ENCODE data around the gene SDF2.
"Not testable (repeated sequence)": the region's sequence is repeated elsewhere in the genome, so short reads cannot be mapped to it uniquely, and the experiment has no call there.

The SDF2 gene

DNA sequence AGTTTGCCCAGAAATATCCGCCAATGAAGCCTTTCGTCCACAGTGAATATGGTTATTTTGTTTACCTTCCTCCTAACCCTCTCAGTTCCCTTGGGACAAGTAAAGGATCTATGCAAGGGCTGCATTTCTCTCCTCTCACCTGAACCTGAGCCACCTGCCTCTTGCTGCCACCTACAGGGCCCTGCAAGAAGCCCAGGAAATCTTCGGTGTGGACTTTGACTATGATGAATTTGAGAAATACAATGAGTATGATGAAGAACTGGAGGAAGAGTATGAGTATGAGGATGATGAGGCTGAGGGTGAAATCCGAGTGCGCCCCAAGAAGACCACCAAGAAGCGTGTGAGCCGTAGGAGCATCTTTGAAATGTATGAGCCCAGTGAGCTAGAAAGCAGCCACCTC is 14.3 kb upstream of the SDF2 start:
- Histone ChIP-seq H3K4me2 (ENCODE audit: low read length) (no peak overlapping the region), H3K27me3 (ENCODE audit: control insufficient read depth, insufficient read depth, low read length) (no peaks in the 10 kb centered on the region), H3K36me3 (ENCODE audit: insufficient read depth, low read length) (peaks cover 81% of the 10 kb centered on the region), H3K9me3 (replicated peaks; ENCODE audit: low read length) (no peaks in the 10 kb centered on the region), H3K9ac (ENCODE audit: low read depth, low read length) (no peak overlapping the region), H3K4me3 (ENCODE audit: low read length) (no peak overlapping the region), H3K4me1 (ENCODE audit: control insufficient read depth, insufficient read depth, low read length) (no peaks in the 10 kb centered on the region)

DNA sequence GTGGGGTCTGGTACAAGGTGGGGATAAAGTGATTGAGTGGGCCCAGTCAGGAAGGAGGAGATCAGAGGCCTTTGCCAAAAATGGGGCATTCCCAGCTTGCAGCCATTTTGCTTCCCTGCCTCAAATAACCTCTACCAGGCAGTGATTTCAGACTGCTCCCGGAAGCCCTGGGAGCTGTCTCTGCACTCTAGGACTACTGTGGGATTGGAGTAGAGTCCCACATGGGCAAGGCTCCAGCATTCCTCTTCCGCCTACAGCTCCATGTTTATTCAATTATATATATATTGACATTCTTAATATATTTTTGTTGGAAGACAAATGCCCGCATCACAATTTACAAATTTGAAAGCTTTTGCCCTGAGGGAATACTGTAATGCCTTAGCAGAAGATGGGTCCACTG is 13.8 kb upstream of the SDF2 start:
- no peaks in the 10 kb centered on the region for H3K9me3 ChIP-seq (replicated peaks; ENCODE audit: low read length)
- no peaks in the 10 kb centered on the region for H3K4me1 ChIP-seq (ENCODE audit: control insufficient read depth, insufficient read depth, low read length)
- H3K4me2 ChIP-seq (ENCODE audit: low read length) = no peak overlapping the region
- H3K4me3 ChIP-seq (ENCODE audit: low read length) = no peak overlapping the region
- peaks cover 79% of the 10 kb centered on the region for H3K36me3 ChIP-seq (ENCODE audit: insufficient read depth, low read length)
- H3K9ac ChIP-seq (ENCODE audit: low read depth, low read length) = no peak overlapping the region
- no peaks in the 10 kb centered on the region for H3K27me3 ChIP-seq (ENCODE audit: control insufficient read depth, insufficient read depth, low read length)

DNA sequence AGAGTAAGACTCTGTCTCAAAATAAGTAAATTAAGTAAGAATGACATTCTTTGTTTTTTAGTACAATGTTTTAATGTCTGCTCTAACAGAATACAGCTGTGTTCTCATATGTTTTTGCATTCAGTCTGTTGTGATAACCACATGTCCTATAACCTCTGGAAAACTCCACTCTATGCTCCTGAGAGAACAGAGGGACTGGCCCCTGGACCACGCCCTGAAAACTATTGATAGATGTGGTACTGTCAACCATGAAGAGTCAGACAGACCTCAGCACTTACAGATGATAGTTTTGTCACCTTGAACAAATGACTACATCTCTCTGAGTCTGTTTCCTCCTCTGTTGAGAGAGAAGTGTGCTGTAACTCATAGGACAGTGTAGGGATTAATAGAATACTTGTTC is 8.2 kb upstream of the SDF2 start:
- no peak overlapping the region for H3K4me2 ChIP-seq (ENCODE audit: low read length)
- peaks cover 63% of the 10 kb centered on the region for H3K36me3 ChIP-seq (ENCODE audit: insufficient read depth, low read length)
- no peaks in the 10 kb centered on the region for H3K9me3 ChIP-seq (replicated peaks; ENCODE audit: low read length)
- peaks cover 5% of the 10 kb centered on the region for H3K4me1 ChIP-seq (ENCODE audit: control insufficient read depth, insufficient read depth, low read length)
- no peak overlapping the region for H3K9ac ChIP-seq (ENCODE audit: low read depth, low read length)
- H3K27me3 ChIP-seq (ENCODE audit: control insufficient read depth, insufficient read depth, low read length) = no peaks in the 10 kb centered on the region
- no peak overlapping the region for H3K4me3 ChIP-seq (ENCODE audit: low read length)

DNA sequence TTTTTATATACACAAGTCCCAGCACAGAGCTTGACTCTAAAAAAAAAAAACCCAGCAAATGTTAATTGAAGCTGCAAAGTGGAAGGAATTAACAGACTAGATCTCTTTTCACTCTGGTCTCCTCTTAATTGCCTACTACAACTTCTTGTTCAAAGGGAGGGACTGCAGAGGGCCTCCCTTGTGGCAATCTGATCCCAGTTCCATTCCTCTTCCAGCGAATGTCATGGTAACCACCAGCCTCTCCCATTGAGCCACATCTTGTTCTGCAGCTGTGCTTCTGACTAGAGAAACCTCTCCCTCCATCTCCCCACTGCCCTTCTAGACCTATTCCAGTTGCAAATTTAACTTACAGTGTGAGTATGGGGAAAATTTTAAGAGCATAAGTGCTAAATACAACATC is 6.2 kb upstream of the SDF2 start:
- Histone ChIP-seq H3K4me1 (ENCODE audit: control insufficient read depth, insufficient read depth, low read length) (peaks cover 18% of the 10 kb centered on the region), H3K4me2 (ENCODE audit: low read length) (no peak overlapping the region), H3K27me3 (ENCODE audit: control insufficient read depth, insufficient read depth, low read length) (no peaks in the 10 kb centered on the region), H3K9me3 (replicated peaks; ENCODE audit: low read length) (no peaks in the 10 kb centered on the region), H3K36me3 (ENCODE audit: insufficient read depth, low read length) (peaks cover 42% of the 10 kb centered on the region), H3K4me3 (ENCODE audit: low read length) (no peak overlapping the region), H3K9ac (ENCODE audit: low read depth, low read length) (no peak overlapping the region)

DNA sequence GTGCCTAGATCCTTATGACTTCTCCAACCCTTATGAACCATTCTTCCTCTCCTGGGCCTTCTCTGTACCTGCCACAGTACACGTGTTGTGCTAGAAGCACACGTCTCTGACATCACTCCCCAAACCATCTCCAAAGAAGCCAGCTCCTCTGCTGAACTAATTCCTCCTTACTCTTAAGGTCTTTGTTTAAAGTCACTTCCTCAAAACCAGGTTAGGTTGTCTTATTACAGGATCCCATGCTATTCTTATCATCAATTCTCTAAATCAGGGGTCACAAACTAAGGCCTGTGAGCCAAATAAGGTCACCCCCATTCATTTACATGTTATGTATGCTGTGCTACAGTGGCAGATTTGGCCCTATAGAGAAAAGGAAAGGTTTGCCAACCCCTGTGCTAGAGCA is 4.3 kb upstream of the SDF2 start:
- Histone ChIP-seq H3K4me2 (ENCODE audit: low read length) (no peak overlapping the region), H3K27me3 (ENCODE audit: control insufficient read depth, insufficient read depth, low read length) (no peaks in the 10 kb centered on the region), H3K36me3 (ENCODE audit: insufficient read depth, low read length) (peaks cover 26% of the 10 kb centered on the region), H3K4me3 (ENCODE audit: low read length) (no peak overlapping the region), H3K4me1 (ENCODE audit: control insufficient read depth, insufficient read depth, low read length) (peaks cover 20% of the 10 kb centered on the region), H3K9ac (ENCODE audit: low read depth, low read length) (no peak overlapping the region), H3K9me3 (replicated peaks; ENCODE audit: low read length) (no peaks in the 10 kb centered on the region)

DNA sequence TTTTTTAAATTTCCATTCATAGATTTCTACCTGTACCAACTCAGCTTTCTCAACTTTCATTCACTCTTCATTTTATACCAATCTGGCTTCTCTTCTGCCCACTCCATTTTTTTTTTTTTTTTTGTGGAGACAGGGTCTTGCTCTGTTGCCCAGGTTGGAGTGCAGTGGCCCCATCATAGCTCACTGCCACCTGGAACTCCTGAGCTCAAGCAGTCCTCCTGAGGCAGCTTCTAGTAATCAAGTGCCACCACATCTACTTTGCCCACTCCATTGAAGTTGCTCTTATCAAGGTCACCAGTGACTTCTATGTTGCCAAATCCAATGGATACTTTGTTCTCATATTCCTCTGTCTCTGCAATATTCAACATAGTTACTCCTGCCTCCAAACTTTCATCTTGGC is 2.0 kb upstream of the SDF2 start:
- Histone ChIP-seq H3K36me3 (ENCODE audit: insufficient read depth, low read length) (peaks cover 21% of the 10 kb centered on the region), H3K4me3 (ENCODE audit: low read length) (peak overlapping the region; percentile 81), H3K27me3 (ENCODE audit: control insufficient read depth, insufficient read depth, low read length) (no peaks in the 10 kb centered on the region), H3K4me2 (ENCODE audit: low read length) (peak overlapping the region; percentile 90), H3K9ac (ENCODE audit: low read depth, low read length) (peak overlapping the region; percentile 88), H3K9me3 (replicated peaks; ENCODE audit: low read length) (no peaks in the 10 kb centered on the region), H3K4me1 (ENCODE audit: control insufficient read depth, insufficient read depth, low read length) (peaks cover 28% of the 10 kb centered on the region)

DNA sequence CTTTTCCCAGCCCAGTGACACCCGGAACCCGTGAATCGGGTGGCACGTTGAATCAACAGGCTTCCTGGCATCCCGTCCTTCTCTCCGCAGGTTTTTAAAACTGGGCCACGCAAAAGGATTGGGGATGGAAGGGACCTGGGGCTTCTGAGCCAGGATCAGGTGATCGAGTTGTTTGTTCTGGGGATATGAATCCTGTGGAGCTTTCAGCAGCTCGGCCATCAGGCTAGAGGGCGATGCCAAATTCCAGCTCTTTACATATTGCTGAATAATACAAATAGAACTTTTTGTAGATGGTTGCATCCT is 772 bp upstream of the SDF2 start:
- Histone ChIP-seq H3K27me3 (ENCODE audit: control insufficient read depth, insufficient read depth, low read length) (no peaks in the 10 kb centered on the region), H3K36me3 (ENCODE audit: insufficient read depth, low read length) (peaks cover 9% of the 10 kb centered on the region), H3K9me3 (replicated peaks; ENCODE audit: low read length) (no peaks in the 10 kb centered on the region), H3K4me2 (ENCODE audit: low read length) (peak overlapping the region; percentile 90), H3K4me3 (ENCODE audit: low read length) (peak overlapping the region; percentile 81), H3K9ac (ENCODE audit: low read depth, low read length) (peak overlapping the region; percentile 88), H3K4me1 (ENCODE audit: control insufficient read depth, insufficient read depth, low read length) (peaks cover 28% of the 10 kb centered on the region)

DNA sequence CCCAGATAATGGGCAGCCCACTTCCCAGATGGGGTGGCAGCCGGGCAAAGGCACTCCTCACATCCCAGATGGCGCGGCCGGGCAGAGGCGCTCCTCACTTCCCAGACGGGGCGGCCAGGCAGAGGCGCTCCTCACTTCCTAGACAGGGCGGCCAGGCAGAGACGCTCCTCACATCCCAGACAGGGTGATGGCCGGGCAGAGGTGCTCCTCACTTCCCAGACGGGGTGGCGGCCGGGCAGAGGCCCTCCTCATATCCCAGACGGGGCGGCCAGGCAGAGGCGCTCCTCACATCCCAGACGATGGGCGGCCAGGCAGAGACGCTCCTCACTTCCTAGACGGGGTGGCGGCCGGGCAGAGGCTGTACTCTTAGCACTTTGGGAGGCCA is 2.2 kb downstream of the SDF2 start:
- H3K27me3 ChIP-seq (ENCODE audit: control insufficient read depth, insufficient read depth, low read length); H3K9me3 ChIP-seq (replicated peaks; ENCODE audit: low read length); H3K4me2 ChIP-seq (ENCODE audit: low read length); H3K9ac ChIP-seq (ENCODE audit: low read depth, low read length); H3K4me3 ChIP-seq (ENCODE audit: low read length): not testable (repeated sequence)
- Histone ChIP-seq H3K36me3 (ENCODE audit: insufficient read depth, low read length) (peaks cover 15% of the 10 kb centered on the region), H3K4me1 (ENCODE audit: control insufficient read depth, insufficient read depth, low read length) (peaks cover 27% of the 10 kb centered on the region)

DNA sequence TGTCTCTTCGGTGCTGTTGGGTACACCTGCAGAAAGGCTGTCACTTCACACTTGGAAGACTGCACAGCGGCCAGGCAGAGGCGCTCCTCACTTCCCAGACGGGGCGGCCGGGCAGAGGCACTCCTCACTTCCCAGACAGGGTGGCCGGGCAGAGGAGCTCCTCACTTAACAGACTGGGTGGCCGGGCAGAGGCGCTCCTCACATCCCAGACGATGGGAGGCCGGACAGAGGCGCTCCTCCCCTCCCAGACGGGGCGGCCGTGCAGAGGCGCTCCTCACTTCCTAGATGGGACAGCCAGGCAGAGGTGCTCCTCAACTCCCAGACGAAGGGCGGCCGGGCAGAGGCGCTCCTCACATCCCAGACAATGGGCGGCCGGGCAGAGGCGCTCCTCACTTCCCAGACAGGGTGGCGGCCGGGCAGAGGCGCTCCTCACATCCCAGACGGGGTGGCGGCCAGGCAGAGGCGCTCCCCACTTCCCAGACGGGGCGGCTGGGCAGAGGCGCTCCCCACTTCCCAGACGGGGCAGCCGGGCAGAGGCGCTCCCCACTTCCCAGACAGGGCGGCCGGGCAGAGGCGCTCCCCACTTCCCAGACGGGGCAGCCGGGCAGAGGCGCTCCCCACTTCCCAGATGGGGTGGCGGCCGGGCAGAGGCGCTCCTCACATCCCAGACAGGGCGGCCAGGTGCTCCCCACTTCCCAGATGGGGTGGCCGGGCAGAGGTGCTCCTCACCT is 2.8 kb downstream of the SDF2 start:
- not testable (repeated sequence) for H3K4me2 ChIP-seq (ENCODE audit: low read length); H3K4me3 ChIP-seq (ENCODE audit: low read length); H3K9ac ChIP-seq (ENCODE audit: low read depth, low read length); H3K9me3 ChIP-seq (replicated peaks; ENCODE audit: low read length); H3K27me3 ChIP-seq (ENCODE audit: control insufficient read depth, insufficient read depth, low read length)
- Histone ChIP-seq H3K4me1 (ENCODE audit: control insufficient read depth, insufficient read depth, low read length) (peaks cover 25% of the 10 kb centered on the region), H3K36me3 (ENCODE audit: insufficient read depth, low read length) (peaks cover 15% of the 10 kb centered on the region)

DNA sequence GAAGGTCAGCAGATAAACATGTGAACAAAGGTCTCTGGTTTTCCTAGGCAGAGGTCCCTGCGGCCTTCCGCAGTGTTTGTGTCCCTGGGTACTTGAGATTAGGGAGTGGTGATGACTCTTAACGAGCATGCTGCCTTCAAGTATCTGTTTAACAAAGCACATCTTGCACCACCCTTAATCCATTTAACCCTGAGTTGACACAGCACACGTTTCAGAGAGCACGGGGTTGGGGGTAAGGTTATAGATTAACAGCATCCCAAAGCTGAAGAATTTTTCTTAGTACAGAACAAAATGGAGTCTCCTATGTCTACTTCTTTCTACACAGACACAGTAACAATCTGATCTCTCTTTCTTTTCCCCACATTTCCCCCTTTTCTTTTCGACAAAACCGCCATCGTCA is 3.4 kb downstream of the SDF2 start:
- Histone ChIP-seq H3K36me3 (ENCODE audit: insufficient read depth, low read length) (peaks cover 15% of the 10 kb centered on the region), H3K4me1 (ENCODE audit: control insufficient read depth, insufficient read depth, low read length) (peaks cover 19% of the 10 kb centered on the region)
- not testable (repeated sequence) for H3K9ac ChIP-seq (ENCODE audit: low read depth, low read length); H3K4me2 ChIP-seq (ENCODE audit: low read length); H3K9me3 ChIP-seq (replicated peaks; ENCODE audit: low read length); H3K4me3 ChIP-seq (ENCODE audit: low read length); H3K27me3 ChIP-seq (ENCODE audit: control insufficient read depth, insufficient read depth, low read length)

DNA sequence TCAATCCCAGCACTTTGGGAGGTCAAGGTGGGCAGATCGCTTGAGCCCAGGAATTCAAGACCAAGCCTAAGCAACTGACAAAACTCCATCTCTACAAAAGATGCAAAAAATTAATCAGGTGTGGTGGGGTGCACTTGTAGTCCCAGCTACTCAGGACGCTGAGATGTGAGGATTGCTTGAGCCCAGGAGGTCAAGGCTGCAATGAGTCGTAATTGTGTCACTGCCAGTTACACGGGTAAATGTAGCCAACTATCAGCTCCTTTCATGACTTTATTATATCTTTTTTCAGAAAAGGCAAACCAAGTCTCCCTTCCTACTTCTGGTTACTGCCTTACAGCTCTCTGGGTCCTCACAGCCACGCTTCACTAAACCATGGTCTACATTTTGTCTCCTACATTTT is 4.0 kb downstream of the SDF2 start:
- H3K9ac ChIP-seq (ENCODE audit: low read depth, low read length) = no peak overlapping the region
- H3K36me3 ChIP-seq (ENCODE audit: insufficient read depth, low read length) = peaks cover 15% of the 10 kb centered on the region
- no peaks in the 10 kb centered on the region for H3K9me3 ChIP-seq (replicated peaks; ENCODE audit: low read length)
- no peaks in the 10 kb centered on the region for H3K27me3 ChIP-seq (ENCODE audit: control insufficient read depth, insufficient read depth, low read length)
- H3K4me2 ChIP-seq (ENCODE audit: low read length) = no peak overlapping the region
- peaks cover 13% of the 10 kb centered on the region for H3K4me1 ChIP-seq (ENCODE audit: control insufficient read depth, insufficient read depth, low read length)
- H3K4me3 ChIP-seq (ENCODE audit: low read length) = no peak overlapping the region

DNA sequence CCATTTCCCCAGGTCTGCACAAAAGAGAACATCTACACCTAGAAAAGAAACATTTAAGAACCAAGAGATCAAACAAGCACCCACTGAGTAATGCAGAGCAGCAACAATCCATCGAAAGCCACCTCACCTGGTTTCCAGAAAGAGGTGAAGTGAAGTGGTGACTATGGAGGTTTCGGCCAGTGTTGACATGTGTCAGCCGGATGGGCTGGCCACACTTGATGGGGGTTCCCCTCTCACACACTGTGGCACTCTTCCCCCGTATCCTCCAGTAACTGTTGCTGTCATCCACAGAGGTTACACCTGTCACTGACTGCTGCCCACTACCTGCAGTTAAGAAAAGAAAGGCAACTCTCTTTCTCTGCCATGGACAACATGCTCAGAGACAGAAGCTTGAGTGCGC is 6.5 kb downstream of the SDF2 start:
- Histone ChIP-seq H3K4me1 (ENCODE audit: control insufficient read depth, insufficient read depth, low read length) (peaks cover 4% of the 10 kb centered on the region), H3K36me3 (ENCODE audit: insufficient read depth, low read length) (peaks cover 25% of the 10 kb centered on the region), H3K9ac (ENCODE audit: low read depth, low read length) (no peak overlapping the region), H3K4me3 (ENCODE audit: low read length) (no peak overlapping the region), H3K27me3 (ENCODE audit: control insufficient read depth, insufficient read depth, low read length) (no peaks in the 10 kb centered on the region), H3K4me2 (ENCODE audit: low read length) (no peak overlapping the region), H3K9me3 (replicated peaks; ENCODE audit: low read length) (no peaks in the 10 kb centered on the region)
